OCI-LY7 (cell line): Measurements from ENCODE around the gene GSG1L. TPM values are rescaled to one million over a fixed set of nuclear protein-coding genes. Genes with fewer than 3 reads are reported as not detected.

Experiments used
- BruUV-seq: library from RNA; stranded (reverse); fragments of 400-500 nt; replicated peaks from 2 replicates; lab custom pipeline; 2021; lab: Mats Ljungman, UMichigan
- CTCF ChIA-PET: fragments of 300-600 bp; sonication (Branson Sonifier 250); formaldehyde crosslinking; loops from one replicate; lab custom pipeline; 2022; ENCODE audit warnings: antibody characterized with exemption; ENCODE audit not compliant: unreplicated experiment; lab: Charles Lee
- POLR2A ChIA-PET: fragments of 300-600 bp; sonication (Branson Sonifier 250); formaldehyde crosslinking; loops from one replicate; lab custom pipeline; 2022; ENCODE audit warnings: antibody characterized with exemption; lab: Charles Lee
- DNase-seq: peaks from one replicate; pipeline ENCODE4 v3.0.0-alpha.2; 2015; ENCODE audit warnings: low spot score
- H2AFZ ChIP-seq: fragments of 200-600 bp; sonication (generic), shearing (Covaris generic); 2 replicates; pipeline ENCODE4 v1.6.1; 2014; ENCODE audit warnings: mild to moderate bottlenecking, antibody characterized with exemption, low read length, moderate library complexity
- H3K27ac ChIP-seq: fragments of 200-600 bp; sonication (generic); 2 replicates; pipeline ENCODE4 v1.5.1; 2014; ENCODE audit warnings: mixed run types, low read depth, mild to moderate bottlenecking, moderate library complexity, low read length, inconsistent platforms; ENCODE audit not compliant: poor library complexity, severe bottlenecking
- H3K36me3 ChIP-seq: fragments of 200-600 bp; sonication (generic); 2 replicates; pipeline ENCODE4 v1.6.1; 2014; ENCODE audit warnings: mild to moderate bottlenecking, antibody characterized with exemption, low read length, moderate library complexity, mixed read lengths; ENCODE audit not compliant: insufficient read depth
- H3K4me1 ChIP-seq: fragments of 200-600 bp; sonication (generic); 2 replicates; pipeline ENCODE4 v1.5.1; 2014; ENCODE audit warnings: mild to moderate bottlenecking, low read length; ENCODE audit not compliant: insufficient read depth, poor library complexity, severe bottlenecking
- H3K4me2 ChIP-seq: fragments of 200-600 bp; sonication (generic); 2 replicates; pipeline ENCODE4 v1.6.1; 2014; ENCODE audit warnings: mild to moderate bottlenecking, low read length
- H3K4me3 ChIP-seq: fragments of 200-600 bp; sonication (generic); 2 replicates; pipeline ENCODE4 v1.5.1; 2014; ENCODE audit warnings: mild to moderate bottlenecking, low read depth, low read length; ENCODE audit not compliant: poor library complexity, severe bottlenecking
- H3K79me2 ChIP-seq: fragments of 200-600 bp; sonication (generic); 2 replicates; pipeline ENCODE4 v1.6.1; 2016; ENCODE audit warnings: low read depth, mild to moderate bottlenecking, low read length, moderate library complexity, mixed read lengths; ENCODE audit not compliant: insufficient read depth
- H3K9me2 ChIP-seq: fragments of 200-600 bp; sonication (generic); 2 replicates; pipeline ENCODE4 v1.6.1; 2016; ENCODE audit warnings: mild to moderate bottlenecking, low read length, mixed read lengths; ENCODE audit not compliant: insufficient read depth
- H3K9me3 ChIP-seq: fragments of 200-600 bp; sonication (generic); 2 replicates; pipeline ENCODE4 v1.6.1; 2014; ENCODE audit warnings: mild to moderate bottlenecking, mixed run types, low read length, mixed read lengths
- H4K20me1 ChIP-seq: fragments of 200-600 bp; sonication (generic); 2 replicates; pipeline ENCODE4 v1.6.1; 2014; ENCODE audit warnings: mild to moderate bottlenecking, antibody characterized with exemption, low read length, moderate library complexity, mixed read lengths; ENCODE audit not compliant: insufficient read depth
- EZH2phosphoT487 ChIP-seq: fragments of 200-600 bp; sonication (generic); IDR thresholded peaks from 2 replicates; pipeline ENCODE4 v1.6.1; 2018; ENCODE audit warnings: low read depth, borderline replicate concordance, mild to moderate bottlenecking, mixed run types, antibody characterized with exemption, low read length, moderate library complexity, mixed read lengths
- intact Hi-C: fragments of 100-400 bp; cut with micrococcal nuclease; formaldehyde crosslinking; loops from one replicate; pipeline ENCODE4 v1.10.0; 2022; ENCODE audit not compliant: unreplicated experiment
- total RNA-seq, 2 experiments: library from RNA; depleted of rRNA in 1 of 2; stranded (reverse); fragments of >200 nt in 1 of 2; shearing (Covaris generic) in 1 of 2; gene quantifications; 2 replicates each; pipeline ENCODE4 v1.2.3, GENCODE V29; 2014 to 2022
- TF ChIP-seq, protein P1 (sequence below): fragments of 200-600 bp; sonication (generic); conservative IDR thresholded peaks from 2 replicates; pipeline ENCODE4 v1.5.1; 2014; ENCODE audit warnings: mild to moderate bottlenecking, antibody characterized with exemption, low read length, moderate library complexity, mixed read lengths

GSG1L gene
- total RNA-seq, 2 experiments from 2014 or later = not detected

DNA sequence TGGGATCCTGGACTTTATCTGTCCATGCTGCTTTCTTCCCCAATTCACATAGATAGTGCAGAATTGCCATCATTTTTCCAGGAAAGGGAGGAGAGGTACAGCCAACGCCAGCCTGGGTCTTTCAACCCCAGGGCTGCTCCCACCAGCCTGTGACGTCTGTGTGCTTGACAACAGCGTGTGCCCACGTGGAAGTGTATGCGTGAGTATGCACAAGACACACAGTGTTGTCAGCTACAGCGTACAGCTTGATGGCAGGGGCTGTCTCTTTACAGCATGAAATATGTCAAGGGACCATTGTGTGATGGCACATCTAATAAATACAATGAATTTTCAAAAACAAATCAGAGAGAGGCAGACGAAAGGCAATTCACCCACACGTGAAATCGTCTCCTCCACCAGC lies 62.3 kb downstream of the GSG1L start:
- Histone ChIP-seq H2AFZ (no peak overlapping the region), H3K9me3 (no peaks in the 10 kb centered on the region), H3K79me2 (no peaks in the 10 kb centered on the region), H3K27ac (no peak overlapping the region), H3K9me2 (no peaks in the 10 kb centered on the region), H4K20me1 (no peaks in the 10 kb centered on the region), H3K4me2 (no peak overlapping the region), H3K36me3 (no peaks in the 10 kb centered on the region), H3K4me1 (no peaks in the 10 kb centered on the region), H3K4me3 (no peak overlapping the region)
- intact Hi-C loops = no loop called here
- CTCF ChIA-PET = no interaction called here
- POLR2A ChIA-PET = no interaction called here
- TF ChIP-seq, protein P1, sequence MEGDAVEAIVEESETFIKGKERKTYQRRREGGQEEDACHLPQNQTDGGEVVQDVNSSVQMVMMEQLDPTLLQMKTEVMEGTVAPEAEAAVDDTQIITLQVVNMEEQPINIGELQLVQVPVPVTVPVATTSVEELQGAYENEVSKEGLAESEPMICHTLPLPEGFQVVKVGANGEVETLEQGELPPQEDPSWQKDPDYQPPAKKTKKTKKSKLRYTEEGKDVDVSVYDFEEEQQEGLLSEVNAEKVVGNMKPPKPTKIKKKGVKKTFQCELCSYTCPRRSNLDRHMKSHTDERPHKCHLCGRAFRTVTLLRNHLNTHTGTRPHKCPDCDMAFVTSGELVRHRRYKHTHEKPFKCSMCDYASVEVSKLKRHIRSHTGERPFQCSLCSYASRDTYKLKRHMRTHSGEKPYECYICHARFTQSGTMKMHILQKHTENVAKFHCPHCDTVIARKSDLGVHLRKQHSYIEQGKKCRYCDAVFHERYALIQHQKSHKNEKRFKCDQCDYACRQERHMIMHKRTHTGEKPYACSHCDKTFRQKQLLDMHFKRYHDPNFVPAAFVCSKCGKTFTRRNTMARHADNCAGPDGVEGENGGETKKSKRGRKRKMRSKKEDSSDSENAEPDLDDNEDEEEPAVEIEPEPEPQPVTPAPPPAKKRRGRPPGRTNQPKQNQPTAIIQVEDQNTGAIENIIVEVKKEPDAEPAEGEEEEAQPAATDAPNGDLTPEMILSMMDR = no peak
- TF ChIP-seq EZH2phosphoT487 = no peak
- no TSS peak for BruUV-seq
- no peak for DNase-seq

DNA sequence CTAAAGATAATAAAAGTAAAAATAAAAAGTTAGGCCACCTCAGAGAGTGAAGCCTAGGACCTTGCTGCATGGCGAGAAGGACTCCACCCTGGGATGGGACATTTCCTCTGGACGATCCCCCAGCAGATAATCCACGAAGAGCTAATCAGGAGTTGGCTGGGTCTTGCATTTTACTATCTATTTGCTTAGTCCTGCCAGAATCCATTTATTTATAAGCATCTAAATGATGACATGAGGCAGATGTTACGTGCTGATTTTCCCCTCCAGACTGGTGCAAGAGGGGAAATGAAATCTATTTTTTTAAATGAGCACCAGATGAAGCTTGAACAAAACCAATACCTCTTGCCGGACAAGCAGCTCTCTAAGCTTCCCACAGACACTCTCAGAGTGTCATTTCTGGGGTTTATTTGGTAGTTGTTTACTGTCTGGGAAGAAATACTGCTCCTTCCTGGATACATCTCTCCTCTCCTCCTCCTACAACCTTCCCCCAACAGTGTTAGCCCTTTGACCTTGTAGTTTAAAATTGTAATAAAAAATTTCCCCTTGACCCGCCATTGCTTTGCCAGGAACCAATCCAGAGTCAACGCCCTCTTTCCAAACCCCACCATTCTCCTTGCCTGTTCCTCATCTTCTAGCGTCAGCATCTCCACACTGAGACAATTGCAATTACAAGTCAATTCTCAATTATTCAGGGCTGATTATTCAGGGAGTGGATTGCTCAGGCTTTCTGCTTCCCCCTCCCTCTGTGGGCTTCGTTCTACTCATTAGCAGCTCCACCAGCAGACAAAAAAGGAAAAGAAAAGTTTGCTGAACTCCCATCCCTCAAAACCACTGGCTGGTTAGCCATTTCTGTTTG lies 63.0 kb downstream of the GSG1L start:
- Histone ChIP-seq H3K79me2 (no peaks in the 10 kb centered on the region), H4K20me1 (no peaks in the 10 kb centered on the region), H3K27ac (no peak overlapping the region), H2AFZ (no peak overlapping the region), H3K9me3 (no peaks in the 10 kb centered on the region), H3K36me3 (no peaks in the 10 kb centered on the region), H3K4me2 (no peak overlapping the region), H3K4me3 (no peak overlapping the region), H3K4me1 (no peaks in the 10 kb centered on the region), H3K9me2 (no peaks in the 10 kb centered on the region)
- intact Hi-C loops = no loop called here
- ChIA-PET CTCF (no interaction called here), POLR2A (interaction anchor here (0.6 kb wide), 1 partner anchor 18 kb away, joined by 3 read pairs; no protein-coding TSS in a partner anchor)
- DNase-seq = no peak
- BruUV-seq = no TSS peak
- TF ChIP-seq, protein P1 = no peak
- no peak for TF ChIP-seq EZH2phosphoT487

DNA sequence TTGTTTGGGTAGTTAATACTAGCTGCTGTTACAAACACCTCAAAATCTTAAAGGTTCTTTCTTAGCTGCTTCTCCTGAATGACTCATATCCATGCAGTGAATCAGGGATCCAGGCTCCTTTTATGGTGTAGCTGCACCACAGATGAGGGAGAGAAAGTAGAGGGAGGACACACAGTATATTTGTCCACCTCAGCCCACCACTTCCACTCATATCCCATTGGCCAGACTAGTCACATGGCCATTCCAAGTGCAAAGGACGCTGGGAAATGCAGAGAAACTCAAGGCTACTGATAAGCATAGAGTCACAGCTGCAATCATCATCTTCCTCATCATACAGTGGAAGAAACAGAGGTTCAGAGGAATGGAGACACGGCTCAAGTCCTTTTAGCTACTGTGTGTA lies 63.8 kb downstream of the GSG1L start:
- Histone ChIP-seq H3K36me3 (no peaks in the 10 kb centered on the region), H3K79me2 (no peaks in the 10 kb centered on the region), H3K4me3 (no peak overlapping the region), H3K9me3 (no peaks in the 10 kb centered on the region), H4K20me1 (no peaks in the 10 kb centered on the region), H3K4me2 (no peak overlapping the region), H3K4me1 (no peaks in the 10 kb centered on the region), H3K9me2 (no peaks in the 10 kb centered on the region), H3K27ac (no peak overlapping the region), H2AFZ (no peak overlapping the region)
- TF ChIP-seq, protein P1 = no peak
- no peak for TF ChIP-seq EZH2phosphoT487
- no peak for DNase-seq
- ChIA-PET POLR2A (no interaction called here), CTCF (no interaction called here)
- no TSS peak for BruUV-seq
- intact Hi-C loops = no loop called here
